GM18861 (cell line): Measurements from ENCODE around the gene SCIN.
"Not testable (repeated sequence)": the region's sequence is repeated elsewhere in the genome, so short reads cannot be mapped to it uniquely, and the experiment has no call there.

Source experiments
- ATAC-seq: cut with Tn5 transposase; IDR thresholded peaks from one replicate; pipeline ENCODE4 v1.9.1; 2021; ENCODE audit not compliant: unreplicated experiment

Gene SCIN

DNA sequence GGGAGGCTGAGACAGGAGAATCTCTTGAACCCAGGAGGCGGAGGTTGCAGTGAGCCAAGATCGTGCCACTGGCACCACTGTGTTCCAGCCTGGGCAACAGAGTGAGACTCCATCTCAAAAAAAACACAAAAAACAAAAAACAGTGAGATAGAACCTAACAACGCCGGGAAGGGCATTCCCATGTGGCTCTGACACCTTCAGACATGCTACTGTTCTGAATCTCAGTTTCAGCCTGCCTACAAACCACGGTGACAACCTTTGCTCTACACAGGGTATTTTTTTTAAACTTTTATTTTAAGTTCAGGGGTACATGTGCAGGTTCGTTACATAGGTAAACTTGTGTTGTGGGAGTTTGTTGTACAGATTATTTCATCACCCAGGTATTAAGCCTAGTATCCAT is 74.7 kb downstream of the SCIN start:
- ATAC-seq: not testable (repeated sequence)

DNA sequence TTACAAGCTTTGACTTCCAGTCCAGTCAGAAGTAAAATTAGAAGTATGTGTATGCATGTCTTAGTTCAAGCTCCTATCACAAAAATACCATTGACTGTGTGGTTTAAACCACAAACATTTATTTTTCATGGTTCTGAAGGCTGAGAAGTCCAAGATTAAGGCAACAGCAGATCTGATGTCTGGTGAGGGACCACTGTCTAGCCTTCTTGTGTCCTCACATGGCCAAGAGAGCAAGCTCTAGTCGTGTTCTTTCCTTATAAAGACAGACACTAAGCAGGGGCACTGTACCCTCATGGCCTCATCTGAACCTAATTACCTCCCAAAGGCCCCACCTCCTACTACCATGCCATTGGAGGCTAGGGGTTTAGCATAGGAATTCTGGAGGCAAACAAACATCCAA is 75.6 kb downstream of the SCIN start:
- ATAC-seq: no peak

DNA sequence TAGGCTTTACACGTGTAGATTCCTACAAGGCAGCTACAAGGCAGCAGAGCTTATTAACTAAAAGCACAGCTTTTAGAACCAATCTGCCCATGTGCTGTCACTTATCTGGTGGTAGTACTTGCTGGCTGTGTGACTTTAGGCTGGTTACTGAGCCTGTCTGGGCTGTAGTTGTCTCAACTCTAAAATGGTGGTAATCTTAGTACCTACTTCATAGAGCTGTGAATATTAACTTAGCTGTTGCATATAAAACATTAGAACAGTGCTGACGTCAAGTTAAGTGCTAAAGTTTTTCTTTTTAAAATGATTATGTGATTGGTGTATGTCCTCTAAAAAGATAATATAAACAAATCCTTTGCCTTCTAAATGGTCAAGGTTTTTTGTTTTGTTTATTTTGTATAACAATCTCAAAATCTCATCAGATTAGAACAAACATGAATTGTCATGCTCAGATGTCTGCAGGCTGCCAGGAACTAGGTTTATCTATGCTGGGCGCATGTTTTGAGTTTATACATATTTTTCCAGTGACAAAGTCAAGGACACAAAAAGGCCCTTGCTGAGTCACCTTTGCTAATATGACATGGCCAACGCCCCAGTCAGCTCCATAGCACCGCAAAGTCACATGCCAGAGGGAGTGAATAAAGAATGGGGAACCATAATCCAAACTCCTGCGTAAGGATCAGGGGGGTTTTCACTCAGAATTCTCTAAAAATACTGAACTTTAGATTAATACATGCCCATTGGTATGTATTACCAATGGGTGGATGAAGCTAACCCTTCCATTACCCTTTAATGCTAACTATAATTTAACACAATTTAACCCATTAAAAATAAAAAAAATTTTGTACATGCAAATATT is 77.1 kb downstream of the SCIN start:
- no peak for ATAC-seq

DNA sequence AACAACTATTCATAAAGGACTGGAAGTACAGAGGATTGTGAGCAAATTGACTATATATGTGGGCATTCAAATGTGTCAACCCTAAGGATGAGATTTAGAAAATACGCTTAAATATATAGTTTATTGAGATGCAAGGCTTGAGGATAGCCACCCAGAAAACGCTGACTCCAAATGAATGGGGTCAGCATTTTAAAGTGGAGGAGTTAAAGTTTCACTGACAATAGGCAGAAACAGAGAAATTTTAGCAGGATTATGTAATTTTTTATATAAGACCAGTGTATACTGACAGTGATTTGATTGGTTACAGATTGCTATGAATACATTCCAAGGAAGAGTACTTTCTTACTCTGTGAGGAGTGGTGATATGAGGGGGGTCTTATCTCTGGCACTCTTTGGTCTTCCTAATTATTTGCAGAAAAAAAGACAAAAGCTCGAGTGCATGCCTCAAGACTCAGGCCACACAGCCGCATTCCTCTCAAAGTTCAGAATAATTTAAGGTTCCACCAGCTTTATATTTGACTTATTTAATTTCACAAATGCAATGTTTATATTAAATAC is 78.3 kb downstream of the SCIN start:
- no peak for ATAC-seq

DNA sequence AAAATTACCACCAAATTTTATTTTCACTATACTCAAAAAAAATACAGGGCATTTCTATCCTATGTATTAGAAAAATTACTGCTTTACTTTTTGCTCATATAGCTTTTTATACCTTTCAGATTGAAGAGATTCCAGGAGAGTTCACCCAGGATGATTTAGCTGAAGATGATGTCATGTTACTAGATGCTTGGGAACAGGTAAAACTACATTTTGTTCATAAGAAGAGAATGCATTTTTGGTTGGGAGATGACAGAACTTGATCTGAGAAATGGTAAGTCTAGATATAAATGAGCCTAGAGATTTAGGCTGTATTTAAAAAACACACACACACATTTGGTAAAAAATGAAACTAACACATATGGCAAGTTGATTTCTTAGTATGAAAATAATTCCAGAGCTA is 78.8 kb downstream of the SCIN start:
- no peak for ATAC-seq

DNA sequence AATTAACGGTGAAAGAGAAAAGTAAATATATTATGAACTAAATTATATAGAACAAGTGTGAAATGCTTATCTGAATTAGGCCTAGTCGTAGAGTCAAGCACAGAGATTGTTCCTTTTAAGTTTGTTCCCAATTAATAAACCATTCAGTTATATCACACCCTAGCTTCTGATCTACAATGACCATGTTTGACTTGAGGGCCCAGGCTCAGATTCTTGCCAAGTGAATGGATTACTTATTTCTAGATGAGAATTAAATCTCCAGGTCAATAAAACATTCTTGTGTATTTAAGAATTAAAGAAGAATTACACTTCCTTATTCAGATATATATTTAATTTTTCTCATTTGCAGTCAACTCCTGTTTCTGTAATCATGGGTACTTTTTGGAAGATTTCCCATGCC is 79.6 kb downstream of the SCIN start:
- ATAC-seq: no peak

DNA sequence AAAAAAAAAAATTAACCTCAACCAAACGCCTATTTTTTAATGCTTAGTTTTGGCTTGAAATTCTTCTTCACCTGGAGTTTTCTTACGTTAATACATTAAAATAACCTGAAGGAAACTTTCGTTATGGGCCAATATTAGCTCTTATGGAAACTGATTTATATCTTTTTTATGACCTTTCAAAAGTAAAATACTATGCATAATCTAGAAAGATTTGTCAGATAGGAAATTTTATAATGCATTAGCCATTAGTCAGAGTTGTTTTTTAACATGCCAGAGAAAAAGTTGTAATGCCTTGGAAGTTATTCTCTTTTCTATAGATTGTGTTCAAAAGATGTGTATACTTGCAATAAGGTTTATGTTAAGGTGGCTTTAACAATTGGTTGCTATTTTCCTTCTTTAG is 82.6 kb downstream of the SCIN start:
- ATAC-seq: no peak

DNA sequence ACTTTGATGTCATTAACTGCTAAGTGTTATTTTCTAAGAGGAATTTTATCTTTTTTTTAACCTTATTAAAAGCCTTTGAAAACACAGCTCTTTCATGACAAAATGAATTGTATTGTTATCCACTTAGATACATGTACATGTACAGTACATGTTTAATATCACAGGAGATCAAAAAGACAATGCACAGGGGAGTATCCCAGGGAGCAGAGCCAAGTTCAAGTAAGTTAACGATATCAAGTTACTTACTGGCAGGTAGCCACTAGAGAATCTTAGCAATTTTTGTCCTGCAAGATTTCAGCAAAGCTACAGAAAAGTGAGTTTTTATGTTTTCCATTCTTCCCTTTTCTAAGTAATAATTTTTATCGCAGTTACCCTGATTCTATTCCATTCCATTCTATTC is 83.0 kb downstream of the SCIN start:
- ATAC-seq: no peak

DNA sequence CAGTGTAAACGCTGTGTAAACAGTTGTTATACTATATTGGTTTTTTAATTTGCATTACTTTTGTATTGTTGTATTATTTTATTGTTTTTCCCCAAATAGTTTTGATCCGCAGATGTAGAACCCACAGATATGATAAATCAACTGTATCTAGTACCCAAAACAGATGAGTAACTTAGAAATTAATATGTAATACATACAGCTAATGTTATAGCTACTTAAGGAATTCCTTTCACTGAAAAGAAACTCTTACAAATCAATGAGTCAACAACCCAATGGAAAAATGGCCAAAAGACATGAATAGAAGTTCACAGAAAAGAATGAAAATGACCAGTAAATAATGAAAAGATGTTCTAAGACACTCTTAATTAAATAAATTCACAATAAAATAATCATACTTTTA is 84.6 kb downstream of the SCIN start:
- ATAC-seq: no peak

DNA sequence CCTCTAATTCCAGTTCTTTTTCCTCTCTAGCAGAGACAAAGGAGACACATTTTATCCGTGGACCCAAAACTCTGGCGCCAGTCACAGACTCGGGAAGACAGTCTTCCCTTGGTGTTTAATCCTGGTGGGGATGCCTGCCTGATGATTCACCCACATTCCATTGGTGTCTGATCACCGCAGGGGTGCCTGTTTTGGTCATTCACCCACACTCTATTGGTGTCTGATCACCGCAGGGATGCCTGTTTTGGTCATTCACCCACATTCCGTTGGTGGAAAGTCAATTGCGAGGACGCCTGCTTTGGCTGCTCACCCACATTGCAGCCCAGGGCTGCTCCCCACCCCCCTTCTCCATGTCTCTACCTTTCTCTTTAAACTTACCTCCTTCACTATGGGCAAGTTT is 89.9 kb downstream of the SCIN start:
- ATAC-seq: not testable (repeated sequence)

DNA sequence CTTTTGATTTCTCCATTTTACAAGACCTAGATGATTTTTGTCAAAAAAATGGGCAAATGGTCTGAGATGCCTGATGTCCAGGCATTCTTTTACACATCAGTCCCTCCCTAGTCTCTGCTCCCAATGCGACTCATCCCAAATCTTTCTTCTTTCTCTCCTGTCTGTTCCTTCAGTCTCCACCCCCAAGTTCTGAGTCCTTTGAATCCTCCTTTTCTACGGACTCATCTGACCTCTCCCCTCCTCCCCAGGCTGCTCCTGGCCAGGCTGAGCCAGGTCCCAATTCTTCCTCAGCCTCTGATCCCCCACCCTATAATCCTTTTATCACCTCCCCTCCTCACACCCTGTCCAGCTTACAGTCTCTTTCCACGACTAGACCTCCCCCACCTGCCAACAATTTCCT is 90.5 kb downstream of the SCIN start:
- not testable (repeated sequence) for ATAC-seq

DNA sequence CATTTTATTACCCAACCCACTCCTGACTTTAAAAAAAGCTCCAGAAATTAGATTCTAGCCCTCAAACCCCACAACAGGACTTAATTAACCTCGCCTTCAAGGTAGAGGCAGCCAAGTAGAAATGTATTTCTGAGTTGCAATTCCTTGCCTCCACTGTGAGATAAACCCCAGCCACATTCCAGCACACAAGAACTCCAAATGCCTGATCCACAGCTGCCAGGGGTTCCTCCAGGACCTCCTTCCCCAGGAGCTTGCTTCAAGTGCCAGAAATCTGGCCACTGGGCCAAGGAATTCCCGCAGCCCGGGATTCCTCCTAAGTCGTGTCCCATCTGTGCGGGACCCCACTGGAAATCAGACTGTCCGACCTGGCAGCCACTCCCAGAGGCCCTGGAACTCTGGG is 91.1 kb downstream of the SCIN start:
- no peak for ATAC-seq

DNA sequence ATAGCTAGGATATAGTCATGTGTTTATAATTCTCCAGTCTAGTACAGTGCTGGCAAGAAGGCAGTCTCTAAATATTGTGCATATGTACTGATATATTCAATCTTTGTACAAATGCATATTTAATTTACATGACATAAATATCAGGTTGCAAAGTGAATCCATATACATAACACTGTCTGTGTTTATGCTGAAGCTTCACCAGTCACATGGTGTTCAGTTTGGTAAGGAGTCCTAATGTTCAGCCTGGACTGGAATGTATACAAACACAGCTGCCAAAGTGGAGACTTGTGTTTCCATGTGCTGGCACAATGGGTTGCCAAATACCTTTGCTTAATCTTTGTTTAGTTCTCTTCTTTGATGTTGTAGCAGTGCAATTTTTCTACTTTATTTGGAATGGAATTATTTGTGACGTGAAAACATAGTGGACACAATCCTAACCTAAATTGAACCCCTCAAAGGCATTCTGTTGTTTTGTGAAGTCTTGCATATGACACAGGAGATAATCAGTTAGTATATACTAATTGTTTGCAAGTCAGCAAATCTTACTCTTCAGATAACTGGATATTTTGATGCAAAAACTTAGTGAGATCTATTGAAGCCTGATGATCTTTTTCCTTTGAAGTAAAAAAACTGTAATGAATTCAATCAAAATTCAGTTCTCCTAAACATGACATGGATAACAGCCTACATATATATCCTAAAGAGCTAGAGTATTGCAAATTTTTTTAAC is 99.6 kb downstream of the SCIN start:
- ATAC-seq: no peak

DNA sequence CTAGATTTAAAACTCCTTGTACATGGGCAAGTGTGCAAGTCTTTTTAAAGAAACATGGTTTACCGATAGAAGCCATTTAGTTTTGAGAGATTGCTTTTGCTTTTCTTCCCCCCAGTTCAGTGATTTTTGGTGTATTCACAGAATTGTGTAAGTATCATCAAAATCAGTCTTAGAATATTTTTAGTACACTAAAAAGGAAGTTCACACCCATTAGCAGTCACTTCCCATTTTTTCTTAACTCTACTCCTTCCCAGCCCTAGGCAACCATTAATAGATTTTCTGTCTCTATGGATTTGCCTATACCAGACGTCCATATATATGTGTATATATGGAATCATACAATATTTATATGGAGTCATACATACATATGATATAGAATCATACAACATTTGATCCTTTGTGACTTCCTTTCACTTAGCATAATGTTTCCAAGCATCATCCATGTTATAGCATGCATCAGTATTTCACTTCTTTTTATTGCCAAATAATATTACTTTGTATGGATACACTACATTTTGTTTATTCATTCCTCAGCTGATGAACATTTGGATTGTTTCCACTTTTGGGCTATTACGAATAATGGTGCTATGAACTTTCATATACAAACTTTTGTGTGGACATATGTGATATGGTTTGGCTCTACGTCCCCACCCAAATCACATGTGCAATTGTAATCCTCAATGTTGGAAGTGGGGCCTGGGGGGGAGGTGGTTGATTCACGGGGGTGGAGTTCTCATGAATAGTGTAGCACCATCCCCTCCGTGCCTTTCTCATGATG is 100.4 kb downstream of the SCIN start:
- no peak for ATAC-seq

DNA sequence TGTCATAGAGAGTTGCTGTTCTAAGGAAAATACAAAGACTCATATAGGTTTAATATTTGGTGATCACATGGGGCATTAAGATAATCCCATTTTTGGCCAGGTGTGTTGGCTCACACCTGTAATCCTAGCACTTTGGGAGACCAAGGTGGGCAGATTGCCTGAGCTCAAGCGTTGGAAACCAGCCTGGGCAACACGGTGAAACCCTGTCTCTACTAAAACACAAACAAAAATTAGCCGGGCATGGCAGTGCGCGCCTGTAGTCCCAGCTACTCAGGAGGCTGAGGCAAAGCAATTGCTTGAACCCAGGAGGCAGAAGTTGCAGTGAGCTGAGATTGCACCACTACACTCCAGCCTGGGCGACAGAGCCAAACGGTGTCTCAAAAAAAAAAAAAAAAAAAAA is 102.9 kb downstream of the SCIN start:
- ATAC-seq: not testable (repeated sequence)

DNA sequence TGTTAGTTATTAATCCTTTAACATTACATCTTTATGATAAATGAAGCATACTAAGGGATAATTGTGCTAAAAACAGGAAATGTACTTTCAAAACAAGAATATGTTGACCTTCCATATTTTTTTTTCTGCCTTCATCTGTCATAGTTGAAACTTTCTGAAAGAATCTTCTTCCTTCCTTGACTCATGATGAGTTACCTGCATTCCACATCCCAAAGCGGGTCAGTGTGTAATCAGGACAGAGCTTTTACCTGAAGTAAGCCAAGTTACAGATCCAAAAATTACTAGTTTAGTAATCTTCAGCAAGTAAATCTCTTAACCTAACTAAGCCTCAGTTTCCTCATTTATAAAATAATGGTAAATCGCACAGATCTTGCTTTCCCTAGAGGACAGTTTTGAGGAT is 103.5 kb downstream of the SCIN start:
- ATAC-seq: no peak

DNA sequence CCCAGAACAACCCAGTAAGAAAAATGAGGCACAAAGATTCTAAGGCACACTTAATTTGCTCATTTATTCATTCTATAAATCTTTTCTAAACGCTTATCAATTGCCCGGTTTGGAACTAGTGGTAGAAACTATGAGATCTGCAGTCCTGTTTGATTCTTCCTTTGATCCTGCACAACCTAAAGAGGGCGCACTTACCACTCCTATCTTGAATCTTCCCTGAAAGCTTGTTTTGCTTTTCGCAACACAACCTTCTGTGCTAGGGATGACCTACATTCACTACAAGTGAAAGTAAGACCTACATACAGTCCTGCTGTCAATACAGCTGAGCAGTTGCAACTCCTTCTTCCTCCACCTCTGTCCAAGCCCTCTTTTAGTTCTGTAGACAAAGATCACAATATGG is 104.3 kb downstream of the SCIN start:
- no peak for ATAC-seq

DNA sequence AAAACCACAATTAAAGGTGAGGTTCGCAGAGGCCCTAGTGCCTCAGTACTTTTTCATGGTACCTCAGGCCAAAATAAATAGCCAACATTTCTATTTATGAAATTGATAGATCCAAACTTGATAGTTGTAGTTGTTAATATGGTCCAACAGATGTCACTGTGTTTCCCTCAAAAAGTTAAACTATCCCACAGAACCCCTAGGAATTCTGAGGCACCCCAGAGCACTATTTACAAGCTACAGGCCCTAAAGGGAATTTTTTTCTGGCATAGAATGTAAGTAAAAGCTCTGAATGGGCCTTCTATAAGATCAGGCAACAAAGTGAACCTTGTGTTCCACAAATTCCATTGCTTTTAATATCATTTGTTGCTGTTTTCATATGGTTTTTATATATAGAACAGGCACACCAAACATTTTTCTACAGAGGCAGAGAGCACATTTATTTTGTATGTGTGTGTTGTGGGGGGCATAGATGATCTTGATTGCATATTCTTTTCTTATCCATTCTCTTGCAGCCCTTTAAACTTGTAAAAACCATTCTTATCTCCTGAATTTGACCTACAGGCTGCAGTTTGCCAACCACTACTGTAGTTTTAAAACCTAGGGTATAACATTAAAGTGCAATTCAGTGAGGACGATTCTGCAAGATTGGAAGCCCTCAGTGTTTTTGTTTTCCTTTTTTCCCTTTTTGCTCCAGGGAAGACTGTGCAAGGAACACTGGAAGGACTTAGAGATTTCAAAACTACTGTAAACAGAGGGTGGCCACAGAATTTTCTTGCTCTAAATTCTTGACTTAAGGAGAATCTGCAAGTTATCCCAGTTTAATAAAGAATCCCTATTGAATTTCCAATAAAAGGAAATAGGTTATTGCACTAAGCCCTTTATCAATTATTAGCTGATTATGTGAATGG is 113.4 kb downstream of the SCIN start:
- no peak for ATAC-seq

DNA sequence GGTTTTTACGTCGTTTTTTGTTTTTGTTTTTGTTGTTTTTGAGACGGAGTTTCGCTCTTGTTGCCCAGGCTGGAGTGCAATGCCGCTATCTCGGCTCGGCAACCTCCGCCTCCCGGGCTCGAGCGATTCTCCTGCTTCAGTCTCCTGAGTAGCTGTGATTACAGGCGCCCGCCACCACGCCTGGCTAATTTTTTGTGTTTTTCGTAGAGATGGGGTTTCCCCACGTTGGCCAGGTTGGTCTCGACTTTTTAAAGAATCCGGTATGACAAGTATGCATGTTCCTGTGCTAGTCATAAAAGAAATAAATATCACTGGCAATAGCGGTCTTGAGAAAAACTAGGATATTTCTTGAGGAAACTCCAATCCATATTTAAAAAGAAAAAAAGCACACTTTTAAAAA is 114.2 kb downstream of the SCIN start:
- ATAC-seq: no peak

DNA sequence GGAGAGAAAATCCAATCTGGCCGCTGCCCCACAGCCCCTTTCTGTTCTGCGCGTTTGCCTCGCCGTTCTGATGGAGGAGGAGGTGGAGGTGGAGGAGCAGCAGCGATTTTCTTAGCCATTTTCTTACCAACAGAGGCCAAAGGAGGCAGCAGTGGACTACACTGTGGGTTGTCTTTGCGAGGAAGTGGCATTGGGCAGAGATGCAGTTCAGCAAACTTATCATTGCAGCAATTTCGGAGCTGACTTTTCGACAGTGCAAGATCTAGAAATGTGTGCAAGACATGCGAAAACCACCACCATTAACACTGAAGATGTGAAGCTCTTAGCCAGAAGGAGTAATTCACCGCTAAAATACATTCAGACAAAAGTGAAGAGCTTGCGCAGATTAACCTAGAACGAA is 115.0 kb downstream of the SCIN start:
- no peak for ATAC-seq
